Measurements from ENCODE around the gene ACSF2.

The ACSF2 gene

GRCh38 chr17:50386510-50386909 is 39.5 kb upstream of the ACSF2 start:
- TF ChIP-seq TSHZ2 (CRISPR knock-in tag; IDR thresholded peaks at IDR 0.05) = no peak
- TF ChIP-seq ZNF70 (CRISPR knock-in tag; IDR thresholded peaks at IDR 0.05) = no peak
- no peak for TF ChIP-seq ISL1 (CRISPR knock-in tag; IDR thresholded peaks at IDR 0.05)
- ATAC-seq = no peak

GRCh38 chr17:50388728-50389127 is 37.3 kb upstream of the ACSF2 start:
- no peak for TF ChIP-seq TSHZ2 (CRISPR knock-in tag; IDR thresholded peaks at IDR 0.05)
- no peak for TF ChIP-seq CREB5 (CRISPR knock-in tag; IDR thresholded peaks at IDR 0.05; ENCODE audit: low read depth)
- TF ChIP-seq ZFP3 (CRISPR knock-in tag; IDR thresholded peaks at IDR 0.05) = no peak
- no peak for ATAC-seq

- no peak for ATAC-seq
- TF ChIP-seq ZFP3 (CRISPR knock-in tag; IDR thresholded peaks at IDR 0.05) (no peak), ZNF565 (CRISPR knock-in tag; conservative IDR thresholded peaks at IDR 0.05; ENCODE audit: low read depth) (no peak), CSDC2 (CRISPR knock-in tag; IDR thresholded peaks at IDR 0.05) (no peak), ZNF8 (CRISPR knock-in tag; IDR thresholded peaks at IDR 0.05) (no peak), RARB (CRISPR knock-in tag; IDR thresholded peaks at IDR 0.05) (no peak), ISL1 (CRISPR knock-in tag; IDR thresholded peaks at IDR 0.05) (no peak), GLIS3 (CRISPR knock-in tag; IDR thresholded peaks at IDR 0.05) (no peak), ZNF70 (CRISPR knock-in tag; IDR thresholded peaks at IDR 0.05) (no peak), CREB5 (CRISPR knock-in tag; IDR thresholded peaks at IDR 0.05; ENCODE audit: low read depth) (no peak), SNAI2 (CRISPR knock-in tag; IDR thresholded peaks at IDR 0.05) (no peak), BACH2 (CRISPR knock-in tag; IDR thresholded peaks at IDR 0.05; ENCODE audit: borderline replicate concordance) (no peak), POU6F1 (CRISPR knock-in tag; IDR thresholded peaks at IDR 0.05; ENCODE audit: borderline replicate concordance, low read depth) (no peak)
Observed at GRCh38 chr17:50389534-50389933, 36.5 kb upstream of the ACSF2 start.

- no peak for TF ChIP-seq CREB5 (CRISPR knock-in tag; IDR thresholded peaks at IDR 0.05; ENCODE audit: low read depth)
- no peak for ATAC-seq
Observed at GRCh38 chr17:50392621-50393020, 33.4 kb upstream of the ACSF2 start.

- no peak for ATAC-seq
- TF ChIP-seq ZNF8 (CRISPR knock-in tag; IDR thresholded peaks at IDR 0.05) (no peak), RARB (CRISPR knock-in tag; IDR thresholded peaks at IDR 0.05) (no peak), SNAI2 (CRISPR knock-in tag; IDR thresholded peaks at IDR 0.05) (no peak), ARNTL (CRISPR knock-in tag; IDR thresholded peaks at IDR 0.05; ENCODE audit: borderline replicate concordance, low read depth) (no peak), ESRRG (CRISPR knock-in tag; IDR thresholded peaks at IDR 0.05) (no peak), CSRNP3 (CRISPR knock-in tag; IDR thresholded peaks at IDR 0.05) (no peak), TCF4 (CRISPR knock-in tag; IDR thresholded peaks at IDR 0.05; ENCODE audit: borderline replicate concordance) (no peak), PATZ1 (CRISPR knock-in tag; IDR thresholded peaks at IDR 0.05; ENCODE audit: borderline replicate concordance) (no peak), ZFP3 (CRISPR knock-in tag; IDR thresholded peaks at IDR 0.05) (no peak)
Observed at GRCh38 chr17:50393700-50394099, 32.3 kb upstream of the ACSF2 start.

Measured in SK-N-SH treated with all-trans-retinoic acid at 6 μM for 48 hours (cell line).